GM23338 (cell line): ENCODE data around the gene OAT.

ENCODE experiments used
- CREB1 ChIP-seq: fragments of 250-450 bp; sonication (Bioruptor Pico); IDR thresholded peaks from 2 replicates; pipeline ENCODE4 v1.5.0; 2020; ENCODE audit warnings: low read depth, mild to moderate bottlenecking, moderate library complexity
- CTCF ChIP-seq, 2 experiments: fragments of 200-600 bp in 1 of 2; sonication (generic) in 1 of 2; conservative IDR thresholded peaks; 2 replicates each; pipeline versions ENCODE4 v1.5.1 to v1.6.1; 2016 to 2017; ENCODE audit warnings: antibody characterized with exemption in 2 of 2, low read depth in 2 of 2, mild to moderate bottlenecking in 2 of 2, moderate library complexity in 1 of 2
- ETS1 ChIP-seq: IDR thresholded peaks from 2 replicates; pipeline ENCODE4 v1.6.1; 2016; ENCODE audit warnings: antibody characterized with exemption
- EZH2 ChIP-seq: fragments of 200-600 bp; sonication (generic); IDR thresholded peaks from one replicate; pipeline ENCODE4 v1.8.0; 2017; ENCODE audit warnings: antibody characterized with exemption, mild to moderate bottlenecking, low read depth; ENCODE audit not compliant: unreplicated experiment
- EZH2phosphoT487 ChIP-seq: fragments of 200-600 bp; sonication (generic); IDR thresholded peaks from one replicate; pipeline ENCODE4 v1.8.1; 2018; ENCODE audit warnings: antibody characterized with exemption; ENCODE audit not compliant: unreplicated experiment
- POLR2AphosphoS5 ChIP-seq: IDR thresholded peaks from 2 replicates; pipeline ENCODE4 v1.6.1; 2016; ENCODE audit warnings: antibody characterized with exemption, low read depth
- REST ChIP-seq: IDR thresholded peaks from one replicate; pipeline ENCODE4 v1.6.1; 2018; ENCODE audit warnings: antibody characterized with exemption; ENCODE audit not compliant: unreplicated experiment
- ZNF114 ChIP-seq: fragments of 250-450 bp; sonication (Bioruptor Pico); IDR thresholded peaks from 2 replicates; pipeline ENCODE4 v1.5.0; 2020; ENCODE audit warnings: mild to moderate bottlenecking, moderate library complexity
- ZNF331 ChIP-seq: fragments of 250-450 bp; sonication (Bioruptor Pico); IDR thresholded peaks from 2 replicates; pipeline ENCODE4 v1.5.0; 2020; ENCODE audit warnings: low read depth, mild to moderate bottlenecking, moderate library complexity
- ZNF462 ChIP-seq: fragments of 250-450 bp; sonication (Bioruptor Pico); IDR thresholded peaks from 2 replicates; pipeline ENCODE4 v1.5.0; 2020; ENCODE audit warnings: mild to moderate bottlenecking, moderate library complexity

- TF ChIP-seq CTCF (conservative IDR thresholded peaks at IDR 0.05; ENCODE audit: low read depth in 2 of 2), result no peak
- TF ChIP-seq POLR2AphosphoS5, result no peak
- no peak for TF ChIP-seq ZNF114
- TF ChIP-seq EZH2, result no peak
- TF ChIP-seq CREB1 (CRISPR knock-in tag), result no peak
- TF ChIP-seq ZNF462, result no peak
- no peak for TF ChIP-seq REST
- no peak for TF ChIP-seq ZNF331 (CRISPR knock-in tag)
- TF ChIP-seq ETS1, result no peak
- no peak for TF ChIP-seq EZH2phosphoT487
Observed at GRCh38 chr10:124433461-124433860, 14.7 kb upstream of the OAT start.
